ENCODE results near the gene CHD6. TPM values are rescaled to one million over a fixed set of nuclear protein-coding genes. Genes with fewer than 3 reads are reported as not detected.

Gene CHD6
- total and polyA plus RNA-seq, 4 donors = 31.5 to 81.0 (median 49.7) TPM

- no peaks in the 10 kb centered on the region for H3K4me1 ChIP-seq (ENCODE audit: control insufficient read depth, insufficient read depth, low read length)
- peaks cover 3% of the 10 kb centered on the region for H3K9me3 ChIP-seq (ENCODE audit: control insufficient read depth, insufficient read depth, low read length)
- WGBS (ENCODE audit: insufficient coverage) = no CpG with 5 or more reads among the region's 1 CpG
- DNase-seq (ENCODE audit: low read depth in 4 of 6, low spot score in 6 of 6) = no peak
- H3K36me3 ChIP-seq (ENCODE audit: control insufficient read depth, insufficient read depth, low read length) = peaks cover 14% of the 10 kb centered on the region
- no peak overlapping the region for H3K27ac ChIP-seq (ENCODE audit: low read depth, low read length)
- no peaks in the 10 kb centered on the region for H3K27me3 ChIP-seq (ENCODE audit: control insufficient read depth, insufficient read depth, low read length)
- no peak overlapping the region for H3K4me3 ChIP-seq (ENCODE audit: low read depth, low read length)
Measured at GRCh38 chr20:41463567-41463966, 154.6 kb downstream of the CHD6 start.

- WGBS (ENCODE audit: insufficient coverage) = no CpG with 5 or more reads among the region's 6 CpGs
Measured at GRCh38 chr20:41462372-41463161, 155.6 kb downstream of the CHD6 start.

GRCh38 chr20:41458761-41459160 lies 159.4 kb downstream of the CHD6 start:
- peaks cover 3% of the 10 kb centered on the region for H3K9me3 ChIP-seq (ENCODE audit: control insufficient read depth, insufficient read depth, low read length)
- peaks cover 14% of the 10 kb centered on the region for H3K36me3 ChIP-seq (ENCODE audit: control insufficient read depth, insufficient read depth, low read length)
- WGBS (ENCODE audit: insufficient coverage) = 100% methylated on average over 2 of the region's 2 CpGs
- H3K4me3 ChIP-seq (ENCODE audit: low read depth, low read length) = no peak overlapping the region
- no peak for DNase-seq (ENCODE audit: low read depth in 4 of 6, low spot score in 6 of 6)
- no peaks in the 10 kb centered on the region for H3K27me3 ChIP-seq (ENCODE audit: control insufficient read depth, insufficient read depth, low read length)
- no peak overlapping the region for H3K27ac ChIP-seq (ENCODE audit: low read depth, low read length)
- no peaks in the 10 kb centered on the region for H3K4me1 ChIP-seq (ENCODE audit: control insufficient read depth, insufficient read depth, low read length)

More at GRCh38 chr20:41462372-41463161, 155.6 kb downstream of the CHD6 start:
- no peak overlapping the region for H3K27ac ChIP-seq (ENCODE audit: low read depth, low read length)
- H3K9me3 ChIP-seq (ENCODE audit: control insufficient read depth, insufficient read depth, low read length) = peaks cover 3% of the 10 kb centered on the region
- H3K4me3 ChIP-seq (ENCODE audit: low read depth, low read length) = no peak overlapping the region
- no peaks in the 10 kb centered on the region for H3K4me1 ChIP-seq (ENCODE audit: control insufficient read depth, insufficient read depth, low read length)
- H3K27me3 ChIP-seq (ENCODE audit: control insufficient read depth, insufficient read depth, low read length) = no peaks in the 10 kb centered on the region
- peaks cover 13% of the 10 kb centered on the region for H3K36me3 ChIP-seq (ENCODE audit: control insufficient read depth, insufficient read depth, low read length)
- no peak for DNase-seq (ENCODE audit: low read depth in 4 of 6, low spot score in 6 of 6)

- WGBS (ENCODE audit: insufficient coverage) = 92% methylated on average over 16 of the region's 17 CpGs
- no peak overlapping the region for H3K27ac ChIP-seq (ENCODE audit: low read depth, low read length)
- peaks cover 3% of the 10 kb centered on the region for H3K9me3 ChIP-seq (ENCODE audit: control insufficient read depth, insufficient read depth, low read length)
- H3K4me1 ChIP-seq (ENCODE audit: control insufficient read depth, insufficient read depth, low read length) = no peaks in the 10 kb centered on the region
- no peak for DNase-seq (ENCODE audit: low read depth in 4 of 6, low spot score in 6 of 6)
- peaks cover 26% of the 10 kb centered on the region for H3K36me3 ChIP-seq (ENCODE audit: control insufficient read depth, insufficient read depth, low read length)
- no peaks in the 10 kb centered on the region for H3K27me3 ChIP-seq (ENCODE audit: control insufficient read depth, insufficient read depth, low read length)
- no peak overlapping the region for H3K4me3 ChIP-seq (ENCODE audit: low read depth, low read length)
Measured at GRCh38 chr20:41457173-41457857, 160.9 kb downstream of the CHD6 start.

- no peak for DNase-seq (ENCODE audit: low read depth in 4 of 6, low spot score in 6 of 6)
- H3K4me3 ChIP-seq (ENCODE audit: low read depth, low read length) = no peak overlapping the region
- H3K4me1 ChIP-seq (ENCODE audit: control insufficient read depth, insufficient read depth, low read length) = no peaks in the 10 kb centered on the region
- H3K36me3 ChIP-seq (ENCODE audit: control insufficient read depth, insufficient read depth, low read length) = peaks cover 31% of the 10 kb centered on the region
- peaks cover 3% of the 10 kb centered on the region for H3K9me3 ChIP-seq (ENCODE audit: control insufficient read depth, insufficient read depth, low read length)
- no peak overlapping the region for H3K27ac ChIP-seq (ENCODE audit: low read depth, low read length)
- H3K27me3 ChIP-seq (ENCODE audit: control insufficient read depth, insufficient read depth, low read length) = no peaks in the 10 kb centered on the region
Measured at GRCh38 chr20:41456351-41456750, 161.8 kb downstream of the CHD6 start.

- Histone ChIP-seq H3K9me3 (ENCODE audit: control insufficient read depth, insufficient read depth, low read length) (no peaks in the 10 kb centered on the region), H3K36me3 (ENCODE audit: control insufficient read depth, insufficient read depth, low read length) (peaks cover 40% of the 10 kb centered on the region), H3K4me1 (ENCODE audit: control insufficient read depth, insufficient read depth, low read length) (no peaks in the 10 kb centered on the region), H3K27ac (ENCODE audit: low read depth, low read length) (no peak overlapping the region), H3K4me3 (ENCODE audit: low read depth, low read length) (no peak overlapping the region), H3K27me3 (ENCODE audit: control insufficient read depth, insufficient read depth, low read length) (no peaks in the 10 kb centered on the region)
- DNase-seq (ENCODE audit: low read depth in 4 of 6, low spot score in 6 of 6) = no peak
Measured at GRCh38 chr20:41454250-41454649, 163.9 kb downstream of the CHD6 start.

- Histone ChIP-seq H3K27me3 (ENCODE audit: control insufficient read depth, insufficient read depth, low read length) (no peaks in the 10 kb centered on the region), H3K4me1 (ENCODE audit: control insufficient read depth, insufficient read depth, low read length) (no peaks in the 10 kb centered on the region), H3K27ac (ENCODE audit: low read depth, low read length) (no peak overlapping the region), H3K9me3 (ENCODE audit: control insufficient read depth, insufficient read depth, low read length) (no peaks in the 10 kb centered on the region), H3K4me3 (ENCODE audit: low read depth, low read length) (no peak overlapping the region), H3K36me3 (ENCODE audit: control insufficient read depth, insufficient read depth, low read length) (peaks cover 43% of the 10 kb centered on the region)
- DNase-seq (ENCODE audit: low read depth in 4 of 6, low spot score in 6 of 6) = peak in 1 of 6 donors; percentile 22
- WGBS (ENCODE audit: insufficient coverage) = 89% methylated on average over 11 of the region's 12 CpGs
Measured at GRCh38 chr20:41453010-41453950, 164.9 kb downstream of the CHD6 start.

- WGBS (ENCODE audit: insufficient coverage) = 100% methylated on average over 4 of the region's 6 CpGs
- H3K9me3 ChIP-seq (ENCODE audit: control insufficient read depth, insufficient read depth, low read length) = no peaks in the 10 kb centered on the region
- no peak overlapping the region for H3K4me3 ChIP-seq (ENCODE audit: low read depth, low read length)
- H3K27me3 ChIP-seq (ENCODE audit: control insufficient read depth, insufficient read depth, low read length) = no peaks in the 10 kb centered on the region
- peaks cover 42% of the 10 kb centered on the region for H3K36me3 ChIP-seq (ENCODE audit: control insufficient read depth, insufficient read depth, low read length)
- H3K4me1 ChIP-seq (ENCODE audit: control insufficient read depth, insufficient read depth, low read length) = no peaks in the 10 kb centered on the region
- DNase-seq (ENCODE audit: low read depth in 4 of 6, low spot score in 6 of 6) = no peak
- no peak overlapping the region for H3K27ac ChIP-seq (ENCODE audit: low read depth, low read length)
Measured at GRCh38 chr20:41452226-41452625, 166.0 kb downstream of the CHD6 start.

- Histone ChIP-seq H3K36me3 (ENCODE audit: control insufficient read depth, insufficient read depth, low read length) (peaks cover 42% of the 10 kb centered on the region), H3K9me3 (ENCODE audit: control insufficient read depth, insufficient read depth, low read length) (no peaks in the 10 kb centered on the region), H3K27ac (ENCODE audit: low read depth, low read length) (no peak overlapping the region), H3K4me1 (ENCODE audit: control insufficient read depth, insufficient read depth, low read length) (no peaks in the 10 kb centered on the region), H3K4me3 (ENCODE audit: low read depth, low read length) (no peak overlapping the region), H3K27me3 (ENCODE audit: control insufficient read depth, insufficient read depth, low read length) (no peaks in the 10 kb centered on the region)
- DNase-seq (ENCODE audit: low read depth in 4 of 6, low spot score in 6 of 6) = no peak
- no CpG with 5 or more reads among the region's 2 CpGs for WGBS (ENCODE audit: insufficient coverage)
Measured at GRCh38 chr20:41447006-41447405, 171.2 kb downstream of the CHD6 start.
